HG03103 (cell line): Measurements from ENCODE around the gene MRPL46.

Experiments used
- ATAC-seq: cut with Tn5 transposase; IDR thresholded peaks from one replicate; pipeline ENCODE4 v1.9.1; 2021; ENCODE audit warnings: low read depth; ENCODE audit not compliant: unreplicated experiment

Gene MRPL46

DNA sequence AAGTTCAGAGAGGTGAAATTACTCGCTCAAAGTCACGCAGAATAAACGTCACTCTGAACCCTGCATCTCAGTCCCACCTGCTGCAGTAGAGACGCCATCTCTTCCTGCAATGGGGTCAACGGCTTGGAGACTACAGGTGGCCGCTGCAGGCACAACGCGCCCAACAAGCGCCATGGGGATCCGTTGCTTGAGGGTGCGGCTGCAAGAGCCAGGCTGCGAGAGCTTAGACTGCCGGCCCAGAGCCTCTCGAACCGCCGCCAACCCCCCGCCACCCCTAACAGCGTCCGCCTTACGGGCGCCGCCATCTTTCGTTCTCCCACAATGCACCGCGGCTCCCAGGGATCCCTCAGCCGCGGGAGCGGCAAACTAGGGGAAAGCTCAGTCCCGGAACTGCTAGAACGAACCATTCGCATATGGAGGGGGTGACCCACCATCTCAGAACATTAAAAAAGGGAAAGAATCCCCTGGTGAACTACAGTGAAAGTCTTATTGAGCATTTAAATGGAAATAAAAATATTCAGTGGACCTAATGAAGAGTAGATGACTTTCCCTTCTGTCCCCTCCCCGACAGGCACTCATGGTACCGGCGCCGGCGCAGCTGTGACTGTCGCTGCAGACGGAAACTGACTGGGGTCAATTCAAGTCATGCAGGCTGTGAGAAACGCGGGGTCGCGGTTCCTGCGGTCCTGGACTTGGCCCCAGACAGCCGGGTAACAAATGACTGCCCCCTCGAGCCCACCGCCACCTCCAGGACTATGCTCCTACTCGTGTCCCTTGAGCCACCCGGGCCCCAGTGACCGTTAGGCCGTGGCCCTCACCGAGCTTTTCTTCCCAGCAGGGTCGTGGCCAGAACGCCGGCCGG is at the start of gene MRPL46, which contains the start of gene MRPS11:
Gene MRPL46, minus strand, starts transcription at position 316 of the 862 bp plus-strand sequence. Its CDS starts 11 bp downstream, at position 305.
Gene MRPS11, plus strand, starts transcription at position 636 of the 862 bp plus-strand sequence. Its CDS starts 10 bp downstream, at position 646.
- peak; percentile 86 for ATAC-seq

DNA sequence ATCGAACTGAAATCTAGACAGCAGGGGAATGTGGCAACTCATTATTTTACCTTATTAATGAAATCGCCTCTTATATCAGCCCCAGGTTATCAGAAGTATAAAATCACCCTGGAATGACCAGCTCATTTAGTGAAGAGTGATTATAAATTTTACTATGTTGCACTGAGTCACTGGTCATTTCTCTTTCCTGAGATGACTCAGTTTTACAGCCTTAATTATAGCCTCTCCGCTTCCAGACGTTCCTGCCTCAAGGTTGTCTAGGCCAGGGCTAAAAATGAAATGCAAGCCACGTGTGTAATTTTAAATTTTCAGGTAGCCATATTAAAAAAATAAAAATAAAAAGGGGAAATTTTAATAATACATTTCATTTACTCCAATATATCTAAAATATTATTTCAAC is 46.0 kb upstream of the MRPL46 start:
- no peak for ATAC-seq

DNA sequence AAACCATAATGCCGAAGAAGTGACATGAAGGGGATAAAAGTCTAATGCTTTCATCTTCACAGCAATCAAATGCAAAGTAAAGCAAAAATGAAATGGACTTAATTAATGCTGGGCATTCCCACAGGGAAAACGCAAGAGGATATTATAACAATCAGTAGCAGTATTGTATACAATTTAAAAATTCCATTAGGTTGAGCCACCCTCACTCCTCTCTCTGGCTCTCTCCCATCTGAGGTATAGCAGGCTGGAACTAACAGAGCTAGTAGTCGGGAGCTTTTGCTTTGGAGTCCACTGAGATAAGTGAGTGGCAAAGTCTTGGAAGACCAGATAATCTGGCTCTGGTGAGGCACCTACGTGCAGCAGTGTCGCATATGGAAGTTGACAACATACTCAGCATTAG is 45.4 kb upstream of the MRPL46 start:
- ATAC-seq, result no peak

DNA sequence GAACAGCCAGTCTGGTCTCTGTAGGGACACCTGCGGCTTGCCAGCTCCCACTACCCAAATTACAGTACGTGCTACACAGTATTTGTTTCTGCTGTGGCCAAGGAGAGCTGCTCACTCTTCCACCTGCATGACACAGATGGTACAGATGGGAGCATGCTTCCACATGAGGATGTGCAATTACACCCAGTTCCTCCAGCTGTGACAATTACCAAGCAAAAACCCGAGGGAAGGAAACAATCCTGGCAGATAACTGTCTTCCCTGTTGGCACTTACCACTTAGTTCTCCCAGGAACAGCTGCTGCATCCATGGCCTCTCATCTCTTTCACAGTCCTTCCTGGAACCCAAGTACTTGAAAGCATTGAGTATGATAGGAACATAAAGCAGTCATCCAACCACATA is 44.9 kb upstream of the MRPL46 start:
- ATAC-seq, result no peak

DNA sequence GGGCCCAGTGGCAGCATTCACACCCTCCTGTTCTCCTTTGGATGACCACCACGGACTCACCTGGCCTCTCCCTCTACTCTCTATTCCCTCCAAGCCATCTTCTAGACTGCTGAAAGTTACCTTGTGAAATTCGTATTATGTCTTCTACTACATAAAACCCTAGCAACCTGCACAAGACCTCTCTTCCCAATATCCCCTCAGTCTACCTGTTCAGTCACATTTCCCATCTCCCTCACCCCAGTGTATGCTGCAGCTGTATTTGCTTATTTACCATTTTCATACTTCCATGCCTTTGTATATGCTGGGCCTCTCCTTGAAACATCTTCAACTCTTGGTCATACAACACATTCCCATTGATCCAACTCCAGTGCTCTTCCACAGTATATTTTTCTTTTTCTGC is 44.0 kb upstream of the MRPL46 start:
- no peak for ATAC-seq

DNA sequence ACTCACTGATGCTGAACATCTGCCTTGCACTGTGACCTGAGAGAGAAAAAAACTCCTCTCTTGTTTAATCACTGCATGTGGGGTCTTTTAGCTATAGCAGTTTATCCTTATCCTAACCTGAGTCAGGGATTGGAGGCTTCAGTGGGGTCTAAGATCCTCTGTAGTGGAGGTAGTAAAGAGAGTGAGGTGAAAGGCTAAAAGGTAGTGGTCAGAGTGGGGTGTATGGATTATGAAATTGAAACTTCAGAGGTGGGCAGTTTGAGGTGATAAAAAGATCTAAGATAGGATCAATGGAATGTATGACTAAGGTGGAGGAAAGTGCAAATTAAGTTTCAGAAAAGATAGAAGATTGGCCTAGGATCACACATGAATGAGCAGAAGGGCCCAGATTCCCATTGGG is 42.8 kb upstream of the MRPL46 start:
- no peak for ATAC-seq

DNA sequence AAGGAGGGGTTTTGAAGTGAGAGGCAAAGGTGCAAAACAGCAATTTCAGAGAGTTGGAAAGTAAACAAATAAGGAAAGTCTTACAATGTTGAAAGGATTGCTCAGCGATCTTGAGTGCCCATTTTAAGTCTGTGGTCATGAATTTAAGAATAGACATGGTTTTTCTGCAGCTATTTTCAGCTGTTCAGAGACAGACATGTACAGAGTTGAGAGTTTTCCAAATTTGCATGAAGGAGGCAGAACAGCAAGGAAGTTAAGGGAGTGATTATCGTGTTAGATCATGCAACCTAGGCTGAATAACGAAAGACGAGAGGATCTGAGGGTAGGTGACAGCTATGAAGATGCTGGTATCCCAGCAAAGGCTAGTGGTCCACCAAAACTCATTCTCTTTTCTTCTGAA is 42.1 kb upstream of the MRPL46 start:
- ATAC-seq, result no peak

DNA sequence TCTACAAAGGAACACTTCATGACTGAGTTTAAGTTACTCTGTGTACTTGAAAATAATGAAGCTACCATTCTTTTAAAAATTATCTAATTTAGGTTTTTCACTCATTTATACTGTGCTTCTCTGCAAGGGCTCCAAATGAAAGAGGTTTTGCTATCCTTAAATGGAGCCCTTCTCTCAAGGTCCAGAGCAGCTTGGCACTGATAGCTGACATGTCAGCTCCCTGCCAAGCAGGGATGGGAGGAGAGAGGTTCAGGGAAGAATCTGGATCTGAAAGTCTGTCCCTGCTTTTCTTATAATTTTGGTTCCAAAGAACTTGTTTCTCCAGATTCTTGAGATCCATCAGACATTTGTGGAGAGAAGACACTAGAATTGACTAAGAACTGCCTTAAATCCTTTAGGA is 39.4 kb upstream of the MRPL46 start:
- no peak for ATAC-seq

DNA sequence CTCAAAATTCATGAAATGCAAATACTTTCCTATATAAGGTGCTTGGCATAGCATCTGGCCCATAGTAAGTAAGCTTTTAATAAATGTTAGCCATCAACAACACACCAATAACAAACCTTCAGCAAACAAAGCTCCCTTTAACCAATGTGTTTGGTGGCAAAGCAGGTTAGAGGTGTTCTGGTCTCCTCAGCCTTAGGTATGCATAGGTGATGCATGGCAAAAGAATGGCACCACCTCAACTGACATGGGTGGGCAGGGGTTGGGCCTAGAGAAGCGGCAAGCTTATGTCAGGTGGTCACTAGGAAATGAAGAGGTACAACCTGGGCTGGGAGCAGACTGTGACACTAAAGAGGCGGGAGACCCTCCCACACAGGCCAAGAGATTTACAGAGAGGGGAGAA is 38.5 kb upstream of the MRPL46 start:
- no peak for ATAC-seq

DNA sequence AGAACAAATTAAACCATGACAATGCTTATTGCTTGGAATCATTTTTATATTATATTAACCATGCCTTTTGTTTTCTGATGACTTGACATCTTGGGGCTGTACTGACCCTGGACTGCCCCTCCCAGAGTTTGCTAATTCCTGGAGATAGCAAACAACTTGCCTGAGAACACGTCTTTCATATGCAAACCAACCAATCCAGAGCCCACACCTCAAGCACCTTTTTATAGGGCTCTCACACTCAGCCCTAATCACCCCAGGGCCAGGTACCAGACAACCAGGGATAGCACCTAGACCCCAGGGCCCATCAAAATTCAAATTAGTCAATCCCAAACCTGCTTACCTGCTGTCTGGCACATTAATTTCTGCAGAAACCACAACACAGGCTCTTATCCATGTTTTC is 37.3 kb upstream of the MRPL46 start:
- ATAC-seq, result no peak

DNA sequence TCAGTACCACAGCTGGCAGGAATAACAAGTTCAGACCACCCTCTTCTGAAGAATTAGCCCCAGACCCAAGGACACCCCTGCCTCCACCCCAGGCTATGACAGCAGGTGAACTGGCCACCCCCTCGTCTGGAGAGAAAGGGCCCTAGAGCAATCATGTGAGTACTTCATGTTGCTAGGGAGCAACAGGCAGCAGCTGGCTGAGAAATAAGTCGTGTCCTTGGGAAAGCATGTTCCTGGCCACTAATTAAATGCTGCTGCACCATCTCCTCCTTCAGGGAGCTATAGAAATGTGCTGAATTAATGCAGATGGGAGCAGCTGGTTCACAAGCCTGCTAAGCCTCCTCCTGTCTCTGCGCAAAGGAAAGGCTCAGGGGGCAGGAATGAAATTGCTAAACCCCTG is 31.8 kb upstream of the MRPL46 start:
- ATAC-seq, result no peak

DNA sequence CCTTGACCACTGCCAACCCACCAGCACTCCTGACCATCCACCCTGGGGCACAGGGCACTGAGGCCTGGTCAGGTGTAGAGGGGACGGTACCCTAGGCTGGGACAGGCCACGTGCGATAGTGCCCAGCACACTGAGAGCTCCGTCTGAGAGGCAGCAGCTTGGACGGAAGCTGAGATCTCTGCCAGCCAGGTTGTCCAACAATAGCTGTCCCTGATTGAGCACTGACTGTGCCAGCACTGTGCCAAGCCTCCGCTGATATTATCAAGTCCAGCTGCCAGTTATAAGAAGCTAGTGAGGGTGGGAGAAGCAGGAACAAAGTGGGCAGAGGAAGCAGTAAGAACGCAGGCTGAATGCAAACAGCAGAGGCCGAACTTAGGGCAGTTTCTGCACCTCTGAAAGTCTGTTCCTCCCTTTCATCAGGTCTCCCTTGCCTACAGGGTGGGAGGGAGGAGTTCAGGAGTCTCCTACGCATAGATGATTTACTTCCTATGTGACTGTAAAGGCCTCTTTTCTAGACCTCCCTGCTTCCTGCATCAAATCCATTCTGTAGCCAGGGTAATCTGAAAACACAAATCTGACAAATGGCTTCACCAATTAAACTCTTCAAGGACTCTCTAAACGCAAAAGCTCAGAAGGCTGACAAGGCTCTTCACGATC is 30.0 kb upstream of the MRPL46 start:
- ATAC-seq, result no peak

DNA sequence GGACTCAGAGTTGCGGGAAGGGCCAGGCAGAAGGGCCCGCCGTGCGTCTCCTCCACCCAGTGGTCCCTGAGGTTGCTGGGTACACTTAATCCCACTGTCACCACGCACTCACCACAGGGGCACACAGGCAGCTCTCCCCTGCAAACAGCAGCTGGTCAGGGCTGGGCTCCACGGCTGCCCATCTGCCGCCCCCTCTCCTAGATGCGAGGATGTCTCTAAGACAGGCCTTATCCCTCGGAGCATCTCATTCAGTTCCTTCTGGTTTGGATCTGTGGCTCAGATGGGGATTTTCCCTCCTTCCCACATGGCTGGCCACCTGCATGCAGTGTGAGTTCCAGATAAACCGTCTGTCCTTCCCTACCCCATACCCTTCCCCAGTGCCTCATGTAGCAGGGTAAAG is 26.7 kb upstream of the MRPL46 start:
- no peak for ATAC-seq

DNA sequence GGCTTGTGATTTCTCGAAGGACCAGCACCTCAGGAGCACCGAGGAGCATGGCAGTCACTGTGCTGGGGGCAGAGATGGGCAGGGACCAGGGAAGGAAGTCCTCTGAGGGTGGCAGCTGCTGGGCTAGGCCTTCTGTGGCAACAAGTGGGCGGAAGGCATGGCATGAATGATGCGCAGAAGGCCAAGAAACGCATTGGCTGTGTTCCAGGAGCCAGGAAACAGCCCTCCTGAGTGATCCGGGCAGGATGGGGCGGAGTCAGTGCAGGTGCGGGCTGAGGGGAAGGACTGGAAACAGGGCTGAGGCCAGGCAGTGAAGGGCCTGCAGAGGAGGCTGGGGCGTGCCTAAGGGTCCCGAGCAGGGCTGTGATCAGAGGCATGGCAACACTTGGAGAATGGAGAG is 24.0 kb upstream of the MRPL46 start:
- ATAC-seq, result no peak

DNA sequence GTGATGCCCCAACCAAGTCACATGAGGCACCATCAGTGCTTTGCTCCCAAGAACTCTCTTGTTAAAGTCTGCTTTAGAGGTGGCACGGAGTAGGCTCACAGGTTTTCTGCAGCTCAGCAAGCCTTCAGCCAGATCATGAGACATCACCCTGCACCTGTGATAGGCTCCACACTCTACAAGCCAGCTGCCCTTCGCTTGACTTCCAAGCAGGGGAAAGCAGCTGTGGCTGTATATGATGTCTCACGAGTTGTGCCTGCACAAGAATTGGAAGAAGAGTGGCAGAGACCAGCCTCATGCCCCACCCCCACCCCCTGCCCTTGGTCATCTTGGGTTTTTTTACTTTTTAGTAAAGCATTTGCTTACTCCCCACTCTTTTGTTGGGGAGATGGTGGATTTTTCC is 22.8 kb upstream of the MRPL46 start:
- ATAC-seq, result no peak

DNA sequence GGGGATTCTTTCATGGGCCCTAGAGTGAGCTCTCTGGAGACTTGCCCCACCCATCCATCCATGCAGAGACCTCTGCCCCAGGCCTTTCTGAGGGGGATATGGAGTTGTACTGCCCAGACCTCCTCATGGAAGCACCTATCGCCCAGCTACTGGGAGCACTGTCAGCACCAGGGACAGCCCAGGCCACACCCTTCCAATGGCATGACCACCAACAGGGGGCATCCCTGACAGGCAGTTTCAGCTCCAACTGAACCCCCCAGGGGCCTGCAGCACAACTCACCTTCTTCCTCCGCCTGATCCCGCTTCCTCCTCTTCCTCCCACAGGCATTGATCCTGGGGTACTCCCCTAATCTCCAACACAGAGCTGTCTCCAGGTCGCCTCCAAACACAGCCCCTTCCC is 22.1 kb upstream of the MRPL46 start:
- ATAC-seq, result no peak

DNA sequence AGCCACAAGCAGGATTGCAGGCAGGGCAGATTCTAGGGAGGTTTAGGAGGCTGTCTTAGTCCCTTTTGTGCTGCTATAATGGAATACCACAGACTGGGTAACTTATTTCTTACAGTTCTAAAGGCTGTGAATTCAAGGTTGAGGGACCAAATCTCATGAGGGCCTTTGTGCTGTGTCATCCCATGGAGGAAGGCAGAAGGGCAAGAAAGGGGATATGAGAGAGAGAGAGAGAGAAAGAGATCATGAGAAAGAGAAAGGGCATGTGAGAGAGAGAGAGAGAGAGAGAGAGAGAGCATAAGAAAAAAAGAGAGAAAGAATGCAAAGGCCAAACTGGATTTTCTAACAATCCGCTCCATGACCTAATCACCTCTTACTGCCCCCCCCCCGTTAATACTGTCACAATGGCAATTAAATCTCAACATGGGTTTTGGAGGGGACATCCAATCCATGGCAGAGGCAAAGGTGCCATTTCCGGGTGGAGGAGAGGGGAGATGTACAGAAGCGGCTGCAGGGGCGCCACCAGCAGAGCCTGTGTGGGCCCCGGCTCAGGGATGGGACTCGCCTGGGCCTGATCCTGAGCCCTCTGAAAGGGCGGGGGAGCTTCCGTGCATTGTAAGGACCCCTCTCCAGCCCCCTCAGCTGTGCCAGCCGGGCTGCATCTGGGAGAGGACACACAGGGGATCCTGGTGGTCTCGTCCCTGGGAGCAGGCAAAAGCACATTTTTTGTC is 20.8 kb upstream of the MRPL46 start:
- no peak for ATAC-seq

DNA sequence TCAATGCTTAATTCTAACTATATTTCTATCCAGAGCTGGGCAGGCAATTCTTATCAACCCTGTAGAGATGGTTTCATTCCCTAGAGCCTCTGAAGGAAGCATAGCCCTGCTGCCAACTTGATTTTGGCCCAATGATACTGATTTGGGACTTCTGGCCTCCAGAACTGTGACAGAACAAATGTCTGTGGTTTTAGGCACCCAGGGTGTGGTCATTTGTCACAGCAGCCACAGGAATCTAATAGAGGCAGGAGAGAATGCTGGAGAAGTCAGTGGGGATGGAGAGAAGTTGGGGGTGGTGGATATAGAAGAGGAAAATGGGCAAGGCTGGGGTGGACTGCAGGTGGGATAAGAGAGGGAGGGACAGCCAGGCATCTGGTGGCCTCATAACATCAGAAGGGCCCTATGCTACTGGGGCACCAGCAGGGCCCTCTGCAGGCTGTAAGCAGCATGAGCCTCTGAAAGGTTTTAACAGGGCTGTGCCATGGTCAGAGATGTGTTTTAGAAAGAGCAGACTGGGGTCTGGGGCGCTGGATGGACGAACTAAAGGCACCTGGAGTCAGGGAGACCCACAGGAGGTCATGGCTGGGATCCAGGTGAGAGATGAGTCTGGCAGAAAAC is 20.1 kb upstream of the MRPL46 start:
- no peak for ATAC-seq

DNA sequence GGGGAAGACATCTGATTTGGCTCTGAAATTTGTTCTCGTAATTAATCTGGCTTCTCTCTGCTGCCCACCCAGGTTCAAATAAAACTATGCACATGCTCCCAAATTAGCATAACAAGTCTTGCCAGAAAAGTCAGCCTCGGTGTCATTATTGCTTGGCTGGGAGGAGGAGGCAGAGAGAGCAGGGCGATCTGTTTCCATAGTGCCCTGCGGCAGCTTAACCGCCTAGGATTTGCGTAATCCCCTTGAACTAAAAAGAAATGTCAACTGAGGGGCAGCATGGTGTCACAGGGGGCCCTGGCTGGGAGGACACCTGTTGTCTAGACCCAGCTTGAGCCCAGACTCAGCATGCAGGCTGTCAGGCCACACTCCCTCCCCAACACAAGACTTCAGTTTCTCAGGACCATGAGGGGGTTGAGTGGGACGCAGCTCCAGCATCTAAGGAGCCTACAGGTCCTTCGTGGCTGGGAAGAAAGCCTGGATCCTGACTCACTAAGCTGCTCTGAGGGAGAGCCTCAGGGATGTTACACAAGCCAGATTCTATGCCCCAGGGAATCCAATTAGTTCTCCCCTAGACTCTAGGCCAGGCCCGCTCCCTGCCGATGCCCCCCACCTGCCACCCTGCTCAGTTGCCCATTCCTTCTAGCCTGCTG is 17.6 kb upstream of the MRPL46 start:
- no peak for ATAC-seq

DNA sequence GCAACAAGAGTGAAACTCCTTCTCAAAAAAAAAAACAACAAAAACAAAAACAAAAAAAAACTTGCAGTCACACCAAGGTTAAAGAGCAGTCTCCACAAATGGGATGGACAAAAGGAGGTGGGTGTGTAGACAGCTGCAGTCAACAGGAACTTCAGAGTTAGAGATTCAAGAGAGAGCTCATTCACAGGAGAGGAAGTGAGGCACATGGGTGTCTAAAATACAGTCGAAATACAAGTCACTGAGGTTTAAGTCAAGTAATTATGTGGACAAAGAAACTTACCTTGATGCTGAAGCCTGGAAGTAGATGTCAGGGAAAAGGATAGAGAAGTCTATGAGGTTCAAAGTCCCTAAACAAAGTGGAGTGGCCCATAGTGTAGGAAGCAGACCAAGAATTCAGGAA is 15.1 kb upstream of the MRPL46 start:
- no peak for ATAC-seq
